Stimulated activated CD4-positive, alpha-beta T cell treated with anti-CD3 and anti-CD28 coated beads, Interleukin-12 subunit alpha, Interleukin-12 subunit beta, amount 100 ng/mL, for 24 hours (primary cell): ENCODE data around the gene ACYP1.
"Not testable (repeated sequence)": the region's sequence is repeated elsewhere in the genome, so short reads cannot be mapped to it uniquely, and the experiment has no call there.

Experiments
- DNase-seq, 2 experiments: peaks; one replicate each; pipeline ENCODE4 v3.0.0-alpha.2; 2020; ENCODE audit warnings: low read depth in 2 of 2

The ACYP1 gene

DNA sequence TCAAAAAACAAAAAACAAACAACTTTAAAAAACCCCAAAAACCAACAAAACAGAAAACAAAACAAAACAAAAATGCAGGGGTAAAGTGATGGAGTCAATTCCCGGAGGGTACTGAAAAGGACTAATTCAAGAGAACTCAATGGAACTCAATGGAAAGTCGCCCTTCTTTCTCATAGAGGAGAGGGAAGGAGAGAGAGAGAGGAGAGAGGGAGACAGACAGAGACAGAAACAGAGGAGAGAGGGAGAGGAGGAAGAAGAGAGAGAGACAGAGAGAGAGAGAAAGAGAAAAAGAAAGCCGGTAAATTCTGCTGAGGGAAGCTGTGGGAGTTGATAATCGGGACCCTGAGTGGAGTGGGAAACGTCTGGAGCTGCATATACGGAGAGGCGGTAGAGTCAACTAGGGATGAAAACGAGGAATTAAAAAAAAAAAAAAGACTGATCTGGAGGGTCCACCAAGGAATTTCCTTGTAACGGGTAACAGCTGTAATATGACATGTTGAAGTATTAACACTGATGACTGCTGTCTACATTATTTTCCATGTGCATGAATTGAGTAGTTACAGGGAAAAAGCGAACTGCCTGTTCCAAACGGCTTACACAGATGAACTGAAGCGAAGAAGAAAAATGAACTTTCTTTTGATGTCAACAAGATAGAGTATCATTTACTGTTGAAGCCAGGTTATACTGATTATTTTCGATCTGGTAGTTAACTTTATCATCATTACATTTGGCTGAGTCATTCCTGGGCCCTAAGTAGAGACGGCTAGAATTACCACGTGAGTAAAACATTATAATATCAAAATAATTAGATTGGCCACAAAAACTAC is 4.7 kb upstream of the ACYP1 start:
- DNase-seq, result no peak

DNA sequence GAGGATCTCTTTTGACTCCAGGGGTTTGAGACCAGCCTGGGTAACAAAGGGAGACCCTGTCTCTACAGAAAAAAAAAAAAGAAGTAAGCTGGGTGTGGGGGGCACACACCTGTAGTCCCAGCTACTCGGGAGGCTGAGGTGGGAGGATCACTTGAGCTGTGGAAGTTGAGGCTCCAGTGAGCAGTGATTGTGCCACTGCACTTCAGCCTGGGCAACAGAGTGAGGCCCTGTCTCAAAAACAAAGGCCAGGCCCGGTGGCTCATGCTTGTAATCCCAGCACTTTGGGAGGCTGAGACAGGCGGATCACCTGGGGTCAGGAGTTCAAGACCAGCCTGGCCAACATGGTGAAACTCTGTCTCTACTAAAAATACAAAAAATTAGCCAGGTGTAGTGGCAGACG is 3.9 kb upstream of the ACYP1 start:
- DNase-seq, result not testable (repeated sequence)

DNA sequence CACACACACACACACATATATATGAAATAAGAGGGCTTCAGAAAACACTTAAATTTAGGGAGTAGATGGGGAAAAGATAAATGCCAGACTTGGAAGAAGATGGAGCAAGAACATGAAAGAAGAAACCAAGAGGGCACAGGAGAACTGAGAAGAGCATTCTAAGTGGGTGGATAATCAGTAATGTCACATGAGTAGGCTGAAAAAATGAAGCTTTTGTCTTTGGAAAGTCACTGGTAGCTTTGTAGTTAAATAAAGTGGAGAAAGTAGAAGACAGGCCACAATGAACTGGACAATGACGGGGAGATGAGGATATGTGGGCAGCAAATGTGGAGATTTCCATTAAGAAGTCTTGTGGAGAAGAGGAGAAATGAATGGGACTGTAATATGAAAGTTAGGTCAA is 3.4 kb upstream of the ACYP1 start:
- no peak for DNase-seq

DNA sequence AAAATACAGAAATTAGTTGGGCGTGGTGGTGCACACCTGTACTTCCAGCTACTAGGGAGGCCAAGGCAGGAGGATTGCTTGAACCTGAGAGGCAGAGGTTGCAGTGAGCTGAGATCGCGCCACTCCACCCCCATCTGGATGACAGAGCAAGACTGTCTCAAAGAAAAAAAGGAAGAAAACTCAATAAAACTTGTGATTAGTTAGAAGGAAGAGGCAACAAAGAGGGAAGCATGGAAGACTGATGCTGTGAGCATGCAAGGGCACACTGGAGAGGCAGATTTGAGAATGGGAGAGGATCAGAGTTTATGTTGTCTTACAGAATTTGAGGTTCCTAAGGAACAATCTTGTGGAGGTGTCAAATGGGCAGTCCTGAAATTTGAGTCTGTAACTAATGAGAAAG is 2.9 kb upstream of the ACYP1 start:
- no peak for DNase-seq

DNA sequence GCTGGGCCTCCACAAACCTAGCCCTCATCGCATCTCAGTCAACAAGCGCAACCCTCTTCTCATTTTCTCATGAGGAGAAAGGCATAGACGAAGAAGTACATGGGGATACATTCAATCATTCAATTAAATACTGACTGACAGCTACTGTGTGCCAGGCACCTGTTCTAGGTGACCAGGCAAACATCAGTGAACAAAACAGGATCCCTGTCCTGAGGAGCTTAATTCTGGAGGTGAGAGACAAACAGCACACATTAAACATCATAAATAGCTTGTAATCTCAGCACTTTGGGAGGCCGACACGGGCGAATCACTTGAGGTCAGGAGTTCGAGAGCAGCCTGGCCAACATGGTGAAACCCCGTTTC is 362 bp upstream of the ACYP1 start:
- DNase-seq, result no peak

DNA sequence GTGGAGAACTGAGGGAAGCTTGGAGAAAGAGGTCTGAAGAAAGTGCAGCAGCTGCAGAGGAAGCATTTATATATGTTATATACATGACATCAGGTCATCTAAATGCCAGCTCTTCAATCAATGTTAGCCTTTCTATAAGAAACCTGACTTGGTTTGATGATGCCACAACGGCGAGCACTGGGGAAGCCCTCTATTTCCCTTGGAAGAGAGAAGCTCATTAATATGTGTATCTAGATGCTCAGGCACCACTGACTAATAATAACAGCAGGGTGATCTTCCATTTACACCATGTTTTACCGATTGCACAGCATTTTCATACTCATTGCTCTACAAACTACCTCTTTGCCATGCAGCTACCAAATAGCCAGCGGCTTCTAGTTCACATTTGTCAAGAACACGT is 811 bp downstream of the ACYP1 start:
- DNase-seq, result no peak

DNA sequence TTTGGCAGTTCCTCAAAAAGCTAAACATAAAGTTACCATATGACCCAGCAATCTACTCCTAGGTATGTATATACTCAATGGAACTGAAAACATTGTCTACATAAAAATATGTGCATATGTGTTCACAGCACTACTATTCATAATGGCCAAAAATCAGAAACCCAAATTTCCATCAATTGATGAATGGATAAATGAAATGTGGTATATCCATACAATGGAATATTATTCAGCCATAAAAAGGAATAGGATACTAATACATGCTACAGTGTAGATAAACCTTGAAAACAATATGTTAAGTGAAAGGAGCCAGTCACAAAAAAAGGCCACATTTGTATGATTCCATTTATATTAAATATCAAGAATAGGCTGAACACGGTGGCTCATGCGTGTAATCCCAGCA is 3.4 kb downstream of the ACYP1 start:
- no peak for DNase-seq

DNA sequence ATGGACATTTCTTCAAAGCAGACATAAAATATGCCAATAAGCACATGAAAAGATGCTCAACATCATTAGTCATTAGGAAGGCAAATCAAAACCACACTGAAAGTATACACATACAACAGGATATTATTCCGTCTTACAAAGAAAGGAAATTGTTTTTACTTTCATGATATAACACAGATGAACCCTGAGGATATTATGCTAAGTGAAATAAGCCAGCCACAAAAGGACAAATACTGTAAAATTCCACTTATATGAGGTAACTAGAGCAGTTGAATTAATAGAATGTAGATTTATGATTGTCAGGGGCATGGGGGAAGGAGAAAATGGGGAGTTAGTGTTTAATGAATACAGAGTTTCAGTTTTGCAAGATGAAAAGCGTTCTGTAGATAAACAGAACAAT is 4.2 kb downstream of the ACYP1 start:
- DNase-seq, result no peak

DNA sequence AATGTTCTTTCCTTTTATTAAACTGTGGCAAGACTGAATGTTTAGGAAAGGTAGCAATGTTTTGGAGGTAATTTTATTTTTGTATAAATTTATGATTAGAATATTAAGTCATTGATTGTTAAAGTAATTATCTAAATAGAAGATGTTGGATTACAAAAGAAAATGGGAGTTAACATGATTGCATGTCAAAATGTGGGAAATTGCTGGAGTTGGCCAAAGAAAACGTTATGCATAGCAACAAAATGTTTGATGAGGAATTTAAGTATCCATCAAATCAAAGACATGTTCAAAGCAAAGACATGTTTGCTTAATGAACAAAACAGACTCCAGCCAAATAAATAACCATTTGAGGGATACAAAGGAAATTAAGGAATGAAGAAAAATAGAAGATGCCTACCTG is 9.4 kb downstream of the ACYP1 start:
- no peak for DNase-seq

DNA sequence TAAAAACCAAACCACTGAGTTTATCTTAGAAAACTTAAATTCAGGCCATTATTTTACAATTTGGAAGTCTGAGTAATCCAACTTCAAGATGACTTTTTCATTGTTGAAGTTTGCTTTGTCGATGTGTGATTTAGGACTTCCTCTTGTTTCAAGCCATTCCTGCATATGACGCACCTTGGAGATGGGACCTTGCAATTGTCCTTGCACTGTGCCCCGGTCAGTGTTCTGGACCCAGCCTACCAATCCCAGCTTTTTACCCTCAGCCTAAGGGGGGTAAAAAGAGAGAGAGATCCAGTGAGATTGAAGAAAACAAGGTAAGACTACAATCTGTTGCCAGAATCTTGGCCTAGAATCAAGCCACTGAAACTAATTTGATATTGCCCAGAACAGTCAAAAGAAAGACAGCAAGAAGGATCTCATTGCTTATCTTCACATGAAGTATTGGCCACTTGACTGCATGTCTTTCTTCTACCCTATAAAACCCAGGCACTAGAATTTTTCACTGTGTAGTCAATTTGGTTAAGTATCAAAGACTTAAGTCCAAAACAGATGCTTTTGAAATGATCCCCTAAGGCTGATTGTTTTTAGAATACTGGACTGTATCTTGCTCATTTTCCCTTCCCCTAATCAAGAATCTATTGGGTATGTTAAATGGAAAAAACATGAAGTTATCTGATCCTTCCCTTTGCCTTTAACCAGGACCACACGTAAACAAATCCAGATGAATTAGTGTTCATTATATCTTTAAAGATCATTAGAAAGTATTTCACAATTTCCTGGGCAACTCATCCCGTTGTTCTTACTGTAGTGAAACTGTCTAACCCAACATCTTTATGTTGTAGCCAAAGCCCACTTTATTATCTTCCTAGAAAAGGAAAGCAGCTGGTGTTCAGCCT is 10.2 kb downstream of the ACYP1 start:
- no peak for DNase-seq

DNA sequence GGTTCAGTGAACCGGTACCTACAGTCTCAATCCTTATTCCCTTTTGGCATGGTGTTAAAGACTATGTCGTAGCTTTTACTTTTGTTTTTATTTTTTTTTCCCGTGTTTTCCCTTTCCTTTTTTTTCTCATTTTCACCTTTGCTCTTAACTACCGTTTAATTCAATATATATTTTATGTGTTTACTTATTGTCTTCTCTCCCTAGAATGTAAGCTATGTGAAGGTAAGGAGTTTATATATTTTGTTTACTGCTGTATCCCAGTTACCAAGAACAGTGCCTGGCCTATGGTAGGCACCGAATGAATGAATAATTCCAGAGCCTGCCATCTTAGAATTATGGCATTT is 12.3 kb downstream of the ACYP1 start:
- DNase-seq, result no peak

DNA sequence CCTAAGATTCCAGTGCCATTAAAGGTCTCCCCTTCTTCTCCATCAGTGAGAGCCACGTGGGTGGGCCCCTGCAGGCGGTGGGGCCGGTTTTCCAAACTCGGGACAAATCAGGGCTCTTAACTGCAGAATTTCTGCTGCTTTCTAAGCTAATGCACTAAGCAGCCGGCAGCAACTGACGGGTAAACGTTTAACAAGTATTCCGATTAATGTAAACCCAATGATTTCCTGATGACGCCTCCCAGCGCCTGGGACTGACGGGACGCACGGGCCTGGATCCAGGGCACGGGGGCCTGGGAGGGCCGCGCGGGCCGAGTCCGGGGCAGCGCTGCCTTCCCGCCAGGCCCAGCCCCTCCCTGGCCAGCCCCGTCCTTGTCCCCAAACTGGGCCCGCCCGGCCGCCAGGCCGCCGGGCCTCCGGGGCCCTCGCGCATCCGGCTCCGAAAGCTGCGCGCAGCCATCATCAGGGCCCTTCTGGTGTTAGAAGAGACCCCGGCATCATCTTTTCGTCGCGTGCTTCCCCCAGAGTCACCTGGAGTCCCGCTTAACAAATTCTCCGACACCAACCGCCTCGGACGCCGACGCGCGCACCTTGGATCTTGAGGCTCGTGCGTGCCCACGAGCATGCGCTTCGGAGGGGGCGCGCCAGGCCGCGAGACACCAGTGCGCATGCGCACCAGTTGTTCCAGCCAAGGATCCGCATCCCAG is 12.8 kb downstream of the ACYP1 start, which contains the start of gene MLH3:
Gene MLH3 (minus strand): TSS at position 616 of the 704 bp plus-strand sequence. CDS start 1,812 bp downstream, outside the sequence.
- DNase-seq, result peak; percentile 61 to 65

DNA sequence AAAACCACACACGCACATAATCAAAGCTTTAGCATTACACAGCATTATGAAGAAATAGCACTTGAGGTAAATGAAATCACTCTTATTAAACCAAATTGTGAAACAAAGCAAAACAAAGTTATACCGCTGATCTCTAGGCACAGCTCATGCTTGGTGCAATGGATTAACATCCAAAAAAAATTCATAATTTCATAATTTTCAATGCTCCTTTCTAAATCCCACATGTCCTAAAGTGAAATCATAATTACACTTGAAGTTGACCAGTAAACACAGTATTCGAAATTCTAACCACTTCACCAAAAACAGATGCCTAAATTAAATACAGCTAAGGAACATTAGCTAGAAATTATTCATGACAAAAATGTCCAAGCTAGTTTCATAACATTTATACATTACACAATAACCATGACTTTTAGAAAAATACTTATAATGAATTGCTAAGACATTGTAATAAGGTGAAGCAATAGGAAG is 14.1 kb downstream of the ACYP1 start:
- no peak for DNase-seq

DNA sequence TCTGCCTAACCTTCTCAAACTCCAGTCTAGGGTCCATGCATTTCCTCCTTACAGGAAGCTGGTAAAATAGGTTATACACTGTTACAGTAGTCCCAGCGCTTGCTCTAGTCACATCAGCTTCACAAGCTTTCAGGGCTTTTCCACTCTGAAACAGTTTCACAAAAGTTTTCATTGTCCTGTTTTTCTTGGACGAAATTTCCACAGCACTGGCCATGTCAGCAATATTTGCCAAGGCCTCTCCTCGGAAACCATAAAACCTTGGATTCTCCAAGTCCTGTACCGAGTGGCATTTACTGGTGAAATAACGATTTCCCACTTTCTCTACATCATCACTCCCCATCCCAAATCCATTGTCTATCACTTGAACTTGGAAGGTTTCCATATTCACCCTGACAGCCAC is 14.7 kb downstream of the ACYP1 start:
- no peak for DNase-seq

DNA sequence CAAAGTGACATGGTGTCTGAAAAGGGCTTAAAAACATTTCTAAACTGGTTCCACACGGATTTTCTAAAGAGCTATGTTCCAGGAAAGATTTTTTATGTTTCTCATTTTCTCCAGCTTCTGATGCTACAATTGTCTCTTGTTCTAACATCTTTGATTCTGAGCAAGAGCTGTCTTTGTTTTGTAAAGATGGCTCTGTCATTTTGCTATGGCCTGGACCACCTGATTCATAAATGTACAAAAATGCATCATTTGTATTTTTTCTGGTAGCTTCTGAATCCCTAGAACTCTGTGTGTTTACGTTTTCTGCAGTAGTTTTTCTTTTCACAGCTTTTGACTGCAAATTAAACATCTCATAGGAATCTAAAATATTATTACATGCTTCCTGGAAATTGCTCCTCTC is 15.7 kb downstream of the ACYP1 start:
- no peak for DNase-seq

DNA sequence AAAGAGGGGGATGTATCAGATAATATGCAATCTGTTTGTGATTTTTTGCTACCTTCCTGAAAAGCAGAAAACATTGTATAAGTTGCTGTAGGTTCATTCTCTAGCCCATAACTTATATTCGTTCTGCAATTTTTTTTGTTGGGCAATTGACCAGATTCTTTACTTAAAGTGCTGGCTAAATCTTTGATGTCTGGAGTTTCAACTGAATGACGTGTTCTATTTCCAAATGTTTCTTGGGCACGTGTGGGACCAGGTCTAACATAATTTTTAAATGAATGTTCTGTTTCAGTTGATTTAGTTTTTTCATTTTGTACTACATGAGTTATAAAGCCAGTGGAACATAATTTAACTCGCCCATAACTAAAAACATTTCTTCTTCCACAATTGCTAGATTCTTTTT is 16.3 kb downstream of the ACYP1 start:
- DNase-seq, result no peak

DNA sequence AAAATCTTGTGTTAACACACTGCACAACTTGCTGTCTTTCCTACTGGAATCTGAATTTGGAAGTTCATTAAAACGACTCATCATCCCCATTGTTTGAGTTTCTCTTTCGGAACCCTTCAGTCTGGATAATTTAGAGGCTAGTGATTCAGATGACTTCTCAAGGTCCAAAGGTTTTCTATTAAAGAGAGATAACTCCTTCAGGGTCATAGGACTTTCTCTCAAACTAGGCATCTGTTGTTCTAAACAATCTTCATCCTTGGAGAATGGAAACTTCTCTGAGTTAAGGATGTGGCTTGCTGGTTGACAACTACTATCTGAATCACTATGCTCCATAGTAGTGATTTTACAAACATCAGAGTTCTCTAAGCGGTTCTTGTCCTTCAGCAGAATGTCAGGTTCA is 16.9 kb downstream of the ACYP1 start:
- DNase-seq, result no peak

DNA sequence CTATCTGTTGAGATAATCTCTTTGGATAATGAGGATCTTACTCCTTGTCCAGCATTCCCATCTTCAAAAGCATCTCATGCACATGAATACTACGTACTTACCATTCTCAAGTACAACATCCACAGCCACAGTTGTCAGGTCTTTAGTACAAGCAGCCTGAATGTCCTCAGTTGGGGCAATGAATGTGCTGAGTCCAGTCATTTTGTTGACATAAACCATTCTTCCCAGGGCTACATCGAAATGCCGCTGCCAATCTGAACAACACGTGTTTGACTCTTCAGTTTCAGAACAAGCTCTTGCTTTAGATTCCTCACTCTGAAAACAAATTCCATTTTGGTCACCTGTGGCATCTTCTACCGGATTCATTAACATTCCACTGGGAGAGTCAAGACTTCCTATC is 17.5 kb downstream of the ACYP1 start:
- DNase-seq, result no peak

DNA sequence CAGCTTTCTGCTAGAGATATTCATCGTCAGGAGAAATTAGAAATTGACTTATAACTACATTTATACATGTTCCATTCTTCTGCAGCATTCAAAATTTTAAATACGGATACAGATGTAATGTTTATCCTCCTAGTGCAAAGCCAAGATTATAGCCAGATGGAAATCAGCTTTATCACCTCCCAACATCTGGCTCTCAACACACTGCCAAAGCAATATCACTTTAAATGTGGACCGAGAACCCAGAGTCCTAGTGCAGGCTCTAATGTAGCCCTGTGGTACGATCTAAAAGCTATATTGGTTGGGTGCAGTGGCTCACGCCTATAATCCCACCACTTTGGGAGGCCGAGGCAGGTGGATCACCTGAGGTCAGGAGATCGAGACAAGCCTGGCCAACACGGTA is 19.1 kb downstream of the ACYP1 start:
- no peak for DNase-seq

DNA sequence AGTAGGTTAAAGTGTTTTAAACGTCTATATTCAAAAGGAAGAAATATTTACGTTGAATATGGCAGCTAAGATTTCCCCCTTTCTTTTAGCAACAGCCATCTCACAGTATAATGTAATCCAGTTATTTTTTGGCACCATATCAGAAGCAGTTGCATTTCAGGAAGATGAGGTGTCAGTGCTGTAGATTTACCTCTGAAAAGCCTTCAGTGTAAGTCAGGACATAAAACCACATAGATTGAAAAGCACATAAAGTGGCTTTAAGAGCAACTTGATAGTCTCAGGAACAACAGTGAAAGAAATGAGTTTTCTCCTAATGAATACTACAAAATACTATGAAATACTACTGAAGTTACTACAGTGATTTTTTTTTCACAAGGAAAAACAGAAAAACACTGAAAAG is 19.5 kb downstream of the ACYP1 start:
- no peak for DNase-seq

DNA sequence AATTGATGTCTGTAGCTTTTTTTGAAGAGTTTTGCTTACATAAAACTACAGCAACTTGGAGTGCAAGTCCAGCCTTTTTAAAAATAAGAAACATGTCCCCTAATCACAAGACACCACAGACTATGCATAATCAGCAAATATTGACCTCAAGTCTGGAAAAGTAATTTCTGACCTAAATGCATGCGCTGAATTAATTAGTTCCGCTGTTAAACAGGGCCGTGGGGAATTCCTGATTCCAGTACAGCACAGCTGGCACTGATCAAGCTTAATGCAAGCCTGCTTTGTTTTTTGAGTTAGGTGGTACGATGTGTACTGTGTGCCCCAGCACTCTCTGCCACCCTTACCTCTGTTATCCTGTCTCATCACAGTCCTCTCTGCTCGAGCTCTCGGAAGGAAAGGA is 21.8 kb downstream of the ACYP1 start:
- DNase-seq, result no peak

DNA sequence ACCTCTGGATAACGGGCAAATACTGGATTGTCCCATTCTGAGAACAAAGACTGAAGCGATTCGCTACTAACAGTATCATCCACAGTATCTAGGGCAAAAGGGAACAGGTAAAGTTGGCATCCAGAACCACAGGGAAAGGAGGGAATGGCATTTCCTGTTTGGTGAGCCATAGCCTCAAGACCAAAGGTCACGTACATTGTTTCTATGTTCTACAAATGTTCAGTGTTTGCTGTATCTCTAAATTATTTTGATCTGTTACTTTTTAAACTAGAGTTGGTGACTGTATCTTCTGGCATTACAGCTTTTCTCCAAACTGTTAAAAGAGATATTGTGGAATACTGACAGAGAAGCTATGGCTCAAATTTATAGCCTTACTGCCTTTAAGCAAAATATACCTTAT is 22.2 kb downstream of the ACYP1 start:
- DNase-seq, result no peak
